HepG2 (cell line): Measurements from ENCODE around the gene PHYHIPL. TPM values are rescaled to one million over a fixed set of nuclear protein-coding genes. Genes with fewer than 3 reads are reported as not detected.

Experiments used
- AFF4 ChIP-seq: sonication (generic); formaldehyde crosslinking; IDR thresholded peaks from 2 replicates; pipeline ENCODE4 v1.4.0; 2020; ENCODE audit warnings: missing genetic modification reagents
- AGO2 ChIP-seq: fragments of 200-400 bp; formaldehyde crosslinking; optimal IDR thresholded peaks from 2 replicates; pipeline ENCODE3; 2017; ENCODE audit warnings: mild to moderate bottlenecking, low read depth, low read length, moderate library complexity
- CERS6 ChIP-seq: sonication (generic); formaldehyde crosslinking; IDR thresholded peaks from 2 replicates; pipeline ENCODE4 v1.5.0; 2020; ENCODE audit warnings: missing genetic modification reagents
- HMG20A ChIP-seq: IDR thresholded peaks from 2 replicates; pipeline ENCODE4 v1.6.1; 2016; ENCODE audit warnings: borderline replicate concordance
- HMG20B ChIP-seq: conservative IDR thresholded peaks from 2 replicates; pipeline ENCODE4 v1.6.1; 2016; ENCODE audit warnings: missing genetic modification reagents, missing compliant biosample characterization
- KDM4B ChIP-seq: sonication (generic); formaldehyde crosslinking; IDR thresholded peaks from 2 replicates; pipeline ENCODE4 v1.4.0; 2020; ENCODE audit warnings: missing genetic modification reagents
- NFKB2 ChIP-seq: sonication (generic); formaldehyde crosslinking; IDR thresholded peaks from 2 replicates; pipeline ENCODE4 v1.4.0; 2020; ENCODE audit warnings: missing genetic modification reagents, borderline replicate concordance
- PHF5A ChIP-seq: IDR thresholded peaks from one replicate; pipeline ENCODE4 v1.6.1; 2018; ENCODE audit warnings: low read depth, missing genetic modification reagents; ENCODE audit not compliant: unreplicated experiment
- PRDM4 ChIP-seq: sonication (generic); formaldehyde crosslinking; IDR thresholded peaks from 2 replicates; pipeline ENCODE4 v1.9.0; 2021; ENCODE audit warnings: missing genetic modification reagents, borderline replicate concordance
- ZNF18 ChIP-seq: sonication (generic); formaldehyde crosslinking; IDR thresholded peaks from 2 replicates; pipeline ENCODE4 v1.8.0; 2022; ENCODE audit warnings: mild to moderate bottlenecking, missing genetic modification reagents; ENCODE audit not compliant: insufficient replicate concordance
- ZNF580 ChIP-seq: IDR thresholded peaks from 2 replicates; pipeline ENCODE4 v1.6.1; 2016; ENCODE audit warnings: low read depth, borderline replicate concordance
- ZNF777 ChIP-seq: sonication (generic); formaldehyde crosslinking; IDR thresholded peaks from 2 replicates; pipeline ENCODE4 v1.4.0; 2020; ENCODE audit warnings: missing genetic modification reagents
- ZNF790 ChIP-seq: sonication (generic); formaldehyde crosslinking; IDR thresholded peaks from 2 replicates; pipeline ENCODE4 v1.8.0; 2022; ENCODE audit warnings: missing genetic modification reagents, mild to moderate bottlenecking, borderline replicate concordance
- polyA plus RNA-seq, 8 experiments: library from polyadenylated mRNA; depleted of rRNA in 3 of 8; stranded (reverse) in 7 of 8; unstranded in 1 of 8; fragments of >200 nt; fragmentation: Illumina TruSeq in 4 of 8; extraction: Trizol in 4 of 8; gene quantifications; 2 replicates each; pipeline versions ENCODE4 v1.2.1 to v1.2.3, GENCODE V29; 2011 to 2016; ENCODE audit warnings: low read depth in 4 of 8, missing spikeins in 1 of 8, mixed read lengths in 1 of 8; ENCODE audit not compliant: insufficient read depth in 1 of 8
- total RNA-seq, 5 experiments: library from RNA; depleted of rRNA; stranded (reverse); fragments of >200 nt; fragmentation: Illumina TruSeq; extraction: Trizol; gene quantifications; 2 replicates each; pipeline ENCODE4 v1.2.3, GENCODE V29; 2016; ENCODE audit warnings: low read depth in 1 of 5
- TF ChIP-seq, protein P1 (sequence below): sonication (generic); formaldehyde crosslinking; IDR thresholded peaks from 2 replicates; pipeline ENCODE4 v1.8.0; 2022; ENCODE audit warnings: missing genetic modification reagents, mild to moderate bottlenecking, inconsistent platforms, borderline replicate concordance
- TF ChIP-seq, protein P2 (sequence below): sonication (generic); formaldehyde crosslinking; IDR thresholded peaks from 2 replicates; pipeline ENCODE4 v1.5.0; 2020; ENCODE audit warnings: missing genetic modification reagents

PHYHIPL gene
- total and polyA plus RNA-seq, 2 of the 13 experiments (the other 11 are each of a cell fraction or from before 2014, with no cell fraction given): 40.6 to 78.5 TPM

DNA sequence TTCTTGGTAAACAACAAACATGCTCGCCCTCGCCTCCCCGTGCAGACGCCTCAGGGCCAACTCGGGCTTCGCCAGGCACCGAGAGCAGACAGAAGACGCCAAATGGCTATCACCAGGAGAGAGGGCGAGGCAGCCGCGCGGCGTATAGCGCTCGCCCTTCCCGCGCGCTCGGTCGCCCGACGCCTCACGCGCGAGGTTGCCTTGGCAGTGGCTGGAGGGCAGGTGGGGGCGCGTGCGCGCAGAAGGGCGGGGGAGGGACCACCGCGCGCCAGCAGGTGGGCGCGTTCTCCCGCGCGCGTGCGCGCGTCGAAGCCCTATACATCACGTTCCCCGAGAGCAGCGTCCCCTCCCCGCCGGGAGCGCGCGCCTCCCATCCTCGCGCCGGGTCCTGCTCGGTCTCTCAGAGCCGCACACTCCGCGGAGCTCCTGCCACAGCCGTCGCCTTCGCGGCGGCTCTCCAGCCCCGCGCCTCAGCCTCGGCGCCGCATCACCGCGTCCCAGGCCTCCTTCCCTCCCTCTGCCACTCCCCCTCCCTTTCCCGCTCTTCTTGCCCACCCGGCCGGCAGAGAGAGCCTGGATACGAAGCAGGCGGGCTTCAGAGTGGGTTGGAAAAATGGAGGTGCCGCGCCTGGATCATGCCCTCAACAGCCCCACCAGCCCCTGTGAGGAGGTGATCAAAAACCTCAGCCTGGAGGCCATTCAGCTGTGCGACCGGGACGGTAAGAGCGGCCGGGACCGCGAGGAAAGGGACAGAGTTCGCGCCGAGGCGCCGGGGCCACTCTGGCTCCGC lies at the start of gene PHYHIPL (continued):
- no peak for TF ChIP-seq PRDM4 (CRISPR knock-in tag)
- TF ChIP-seq, protein P1, sequence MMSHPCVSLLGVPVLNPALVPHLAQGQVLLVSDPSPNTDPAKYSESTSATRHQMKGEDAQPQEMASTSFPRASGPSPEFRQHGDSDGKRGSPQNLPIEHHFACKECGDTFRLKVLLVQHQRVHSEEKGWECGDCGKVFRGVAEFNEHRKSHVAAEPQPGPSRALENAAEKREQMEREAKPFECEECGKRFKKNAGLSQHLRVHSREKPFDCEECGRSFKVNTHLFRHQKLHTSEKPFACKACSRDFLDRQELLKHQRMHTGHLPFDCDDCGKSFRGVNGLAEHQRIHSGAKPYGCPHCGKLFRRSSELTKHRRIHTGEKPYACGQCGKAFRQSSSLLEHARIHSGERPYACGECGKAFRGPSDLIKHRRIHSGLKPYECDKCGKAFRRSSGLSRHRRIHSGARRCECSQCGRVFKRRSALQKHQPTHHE (CRISPR knock-in tag): peak; percentile 72; the same call in 1 of the 2 replicates
- no peak for TF ChIP-seq KDM4B (CRISPR knock-in tag)
- no peak for TF ChIP-seq HMG20B
- TF ChIP-seq, protein P2, sequence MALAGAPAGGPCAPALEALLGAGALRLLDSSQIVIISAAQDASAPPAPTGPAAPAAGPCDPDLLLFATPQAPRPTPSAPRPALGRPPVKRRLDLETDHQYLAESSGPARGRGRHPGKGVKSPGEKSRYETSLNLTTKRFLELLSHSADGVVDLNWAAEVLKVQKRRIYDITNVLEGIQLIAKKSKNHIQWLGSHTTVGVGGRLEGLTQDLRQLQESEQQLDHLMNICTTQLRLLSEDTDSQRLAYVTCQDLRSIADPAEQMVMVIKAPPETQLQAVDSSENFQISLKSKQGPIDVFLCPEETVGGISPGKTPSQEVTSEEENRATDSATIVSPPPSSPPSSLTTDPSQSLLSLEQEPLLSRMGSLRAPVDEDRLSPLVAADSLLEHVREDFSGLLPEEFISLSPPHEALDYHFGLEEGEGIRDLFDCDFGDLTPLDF (CRISPR knock-in tag): peak; percentile 50
- TF ChIP-seq AFF4 (CRISPR knock-in tag): peak; percentile 65
- TF ChIP-seq ZNF18: peak; percentile 16
- peak; percentile 16 for TF ChIP-seq PHF5A (CRISPR knock-in tag)
- TF ChIP-seq CERS6 (CRISPR knock-in tag): 0 out of 2 replicates have a peak, but pooled peaks have one; percentile 72
- TF ChIP-seq ZNF580 (CRISPR knock-in tag): no peak
- TF ChIP-seq NFKB2 (CRISPR knock-in tag): peak; percentile 56; the same call in 1 of the 2 replicates
- TF ChIP-seq HMG20A (CRISPR knock-in tag): no peak
- peak; percentile 44 for TF ChIP-seq ZNF777 (CRISPR knock-in tag)
- TF ChIP-seq AGO2: peak; percentile 100
- TF ChIP-seq ZNF790 (CRISPR knock-in tag): peak; percentile 82; the same call in 1 of the 2 replicates
